GM12801 (cell line): ENCODE measurements around the gene C12orf76.

Source experiments
- CTCF ChIP-seq: IDR thresholded peaks from one replicate; pipeline ENCODE4 v1.5.1; 2011; ENCODE audit warnings: control low read depth; ENCODE audit not compliant: insufficient read length; ENCODE audit errors: extremely low read depth

The C12orf76 gene

GRCh38 chr12:110080410-110080809, 32.1 kb upstream of the C12orf76 start:
- no peak for TF ChIP-seq CTCF

- no peak for TF ChIP-seq CTCF
Observed at GRCh38 chr12:110079477-110080400, 31.4 kb upstream of the C12orf76 start.

- TF ChIP-seq CTCF = no peak
Observed at GRCh38 chr12:110077800-110078199, 29.5 kb upstream of the C12orf76 start.

- no peak for TF ChIP-seq CTCF
Observed at GRCh38 chr12:110075880-110076279, 27.6 kb upstream of the C12orf76 start.

- TF ChIP-seq CTCF = no peak
Observed at GRCh38 chr12:110074089-110074488, 25.8 kb upstream of the C12orf76 start.

- no peak for TF ChIP-seq CTCF
Observed at GRCh38 chr12:110073049-110073831, 24.9 kb upstream of the C12orf76 start.

- TF ChIP-seq CTCF = no peak
Observed at GRCh38 chr12:110071967-110072366, 23.6 kb upstream of the C12orf76 start.
